Measurements from ENCODE around the gene EPC1.

- no peak for TF ChIP-seq CTCF (conservative IDR thresholded peaks at IDR 0.05 in 1 of 2, IDR thresholded peaks at IDR 0.05 in 1 of 2; ENCODE audit: low read depth in 1 of 2, low read length in 2 of 2)
- no peak for TF ChIP-seq EZH2 (IDR thresholded peaks at IDR 0.05; ENCODE audit: low read length, missing control alignments)
Observed at GRCh38 chr10:32384171-32384570, 37.2 kb upstream of the EPC1 start.
